Activated naive CD8-positive, alpha-beta T cell treated with anti-CD3 and anti-CD28 coated beads, Interleukin-2, amount 10 ng/mL, durations not matched to agents 7 days and 5 days (primary cell): Measurements from ENCODE around the gene DLG2. TPM values are rescaled to one million over a fixed set of nuclear protein-coding genes. Genes with fewer than 3 reads are reported as not detected.
"Not testable (repeated sequence)": the region's sequence is repeated elsewhere in the genome, so short reads cannot be mapped to it uniquely, and the experiment has no call there.

Experiments
- ATAC-seq: fragments of 150-1000 bp; cut with Tn5 transposase; one replicate; pipeline ENCODE4 v1.10.0; 2021; ENCODE audit warnings: low read depth, moderate library complexity
- POLR2A ChIA-PET: fragments of 350-600 bp; sonication (Branson Sonifier 250); formaldehyde crosslinking; loops from one replicate; lab custom pipeline; 2021; ENCODE audit warnings: antibody characterized with exemption; lab: Charles Lee
- DNase-seq: peaks from one replicate; pipeline ENCODE4 v3.0.0; 2021
- H3K27ac Mint-ChIP-seq: one replicate; pipeline ENCODE4 v1.8.0; 2022; ENCODE audit warnings: mild to moderate bottlenecking, mixed read lengths
- H3K27me3 Mint-ChIP-seq: one replicate; pipeline ENCODE4 v1.8.0; 2022; ENCODE audit warnings: mild to moderate bottlenecking, moderate library complexity, mixed read lengths
- H3K36me3 Mint-ChIP-seq: one replicate; pipeline ENCODE4 v1.8.0; 2021; ENCODE audit warnings: mild to moderate bottlenecking, mixed read lengths
- H3K4me1 Mint-ChIP-seq: one replicate; pipeline ENCODE4 v1.8.0; 2021; ENCODE audit warnings: mixed read lengths
- H3K4me3 Mint-ChIP-seq: one replicate; pipeline ENCODE4 v1.8.0; 2022; ENCODE audit warnings: mild to moderate bottlenecking, moderate library complexity, mixed read lengths
- H3K9me3 Mint-ChIP-seq: one replicate; pipeline ENCODE4 v1.8.0; 2021; ENCODE audit warnings: mixed read lengths
- total RNA-seq, 2 experiments: library from RNA; stranded (reverse); gene quantifications; one replicate each; pipeline ENCODE4 v1.2.3, GENCODE V29; 2021

The DLG2 gene
- total RNA-seq, 2 experiments from 2014 or later, result 2.6 to 3.4 TPM

- H3K27me3 Mint-ChIP-seq, result no peaks in the 10 kb centered on the region
- H3K4me3 Mint-ChIP-seq, result peak overlapping the region; percentile 98
- DNase-seq (no peak), ATAC-seq (no peak)
- H3K27ac Mint-ChIP-seq, result no peak overlapping the region
- peaks cover 36% of the 10 kb centered on the region for H3K36me3 Mint-ChIP-seq
- POLR2A ChIA-PET, result interaction anchor here (0.8 to 1.4 kb wide), 4 partner anchors 13 to 147 kb away, joined by 3 to 4 read pairs (median 4); partner anchors contain the start of gene TMEM126A
- H3K9me3 Mint-ChIP-seq, result no peaks in the 10 kb centered on the region
- peaks cover 44% of the 10 kb centered on the region for H3K4me1 Mint-ChIP-seq
Measured at GRCh38 chr11:85661972-85662664, 35.0 kb upstream of the DLG2 start.

GRCh38 chr11:85658180-85658579 lies 31.0 kb upstream of the DLG2 start:
- POLR2A ChIA-PET, result interaction anchor here (1.1 to 2.9 kb wide), 2 partner anchors 8 to 31 kb away, joined by 3 to 11 read pairs; partner anchors contain the start of genes DLG2 and TMEM126B
- Mint-ChIP-seq H3K4me1 (peaks cover 41% of the 10 kb centered on the region), H3K36me3 (peaks cover 30% of the 10 kb centered on the region), H3K9me3 (no peaks in the 10 kb centered on the region), H3K27ac (no peak overlapping the region), H3K27me3 (no peaks in the 10 kb centered on the region), H3K4me3 (no peak overlapping the region)
- DNase-seq, result no peak
- no peak for ATAC-seq

- H3K27me3 Mint-ChIP-seq, result no peaks in the 10 kb centered on the region
Measured at GRCh38 chr11:85656777-85657176, 29.6 kb upstream of the DLG2 start.

GRCh38 chr11:85654343-85654742 lies 27.2 kb upstream of the DLG2 start:
- peaks cover 38% of the 10 kb centered on the region for H3K4me1 Mint-ChIP-seq
- not testable (repeated sequence) for ATAC-seq, DNase-seq, H3K27ac Mint-ChIP-seq, H3K4me3 Mint-ChIP-seq, H3K27me3 Mint-ChIP-seq, H3K9me3 Mint-ChIP-seq
- H3K36me3 Mint-ChIP-seq, result peaks cover 15% of the 10 kb centered on the region
- POLR2A ChIA-PET, result interaction anchor here (1.4 to 3.2 kb wide), 2 partner anchors 10 to 26 kb away, joined by 3 to 25 read pairs; partner anchors contain the start of genes CREBZF and TMEM126B

More at GRCh38 chr11:85656777-85657176, 29.6 kb upstream of the DLG2 start:
- Mint-ChIP-seq H3K36me3 (peaks cover 26% of the 10 kb centered on the region), H3K9me3 (no peaks in the 10 kb centered on the region), H3K4me1 (peaks cover 47% of the 10 kb centered on the region), H3K4me3 (no peak overlapping the region), H3K27ac (no peak overlapping the region)
- DNase-seq, result no peak
- POLR2A ChIA-PET, result interaction anchor here (2.0 to 2.9 kb wide), 2 partner anchors 9 to 29 kb away, joined by 8 to 11 read pairs; partner anchors contain the start of genes DLG2, TMEM126A and TMEM126B
- ATAC-seq, result no peak

- Mint-ChIP-seq H3K4me3 (peak overlapping the region; percentile 42), H3K36me3 (peaks cover 12% of the 10 kb centered on the region), H3K27ac (peak overlapping the region; percentile 68), H3K4me1 (peaks cover 35% of the 10 kb centered on the region), H3K9me3 (no peaks in the 10 kb centered on the region), H3K27me3 (no peaks in the 10 kb centered on the region)
- no peak for DNase-seq
- ATAC-seq, result peak; percentile 40
- POLR2A ChIA-PET, result interaction anchor here (1.4 to 3.2 kb wide), 2 partner anchors 12 to 25 kb away, joined by 3 to 25 read pairs; partner anchors contain the start of genes CREBZF and TMEM126B
Measured at GRCh38 chr11:85652786-85653447, 25.8 kb upstream of the DLG2 start.

GRCh38 chr11:85651118-85651517 lies 24.0 kb upstream of the DLG2 start:
- H3K4me1 Mint-ChIP-seq, result peaks cover 39% of the 10 kb centered on the region
- H3K36me3 Mint-ChIP-seq, result peaks cover 10% of the 10 kb centered on the region
- no peak for ATAC-seq
- POLR2A ChIA-PET, result interaction anchor here (3.2 kb wide), 1 partner anchor 13 kb away, joined by 25 read pairs; the partner anchor contains the start of gene CREBZF
- no peaks in the 10 kb centered on the region for H3K9me3 Mint-ChIP-seq
- no peak overlapping the region for H3K4me3 Mint-ChIP-seq
- no peak overlapping the region for H3K27ac Mint-ChIP-seq
- H3K27me3 Mint-ChIP-seq, result no peaks in the 10 kb centered on the region
- DNase-seq, result no peak

- H3K4me1 Mint-ChIP-seq, result peaks cover 27% of the 10 kb centered on the region
- no peaks in the 10 kb centered on the region for H3K9me3 Mint-ChIP-seq
- peaks cover 10% of the 10 kb centered on the region for H3K36me3 Mint-ChIP-seq
- peak; percentile 98 for ATAC-seq
- peak; percentile 93 for DNase-seq
- POLR2A ChIA-PET, result interaction anchor here (0.7 to 4.0 kb wide), 18 partner anchors 9 to 655 kb away, joined by 3 to 72 read pairs (median 4); partner anchors contain the start of genes CCDC83, CREBZF, DLG2 and EED
- peak within 1 kb of the TSS; percentile 99 for H3K27ac Mint-ChIP-seq
- peaks cover 21% of the 10 kb centered on the region for H3K27me3 Mint-ChIP-seq
- peak within 1 kb of the TSS; percentile 99 for H3K4me3 Mint-ChIP-seq
Measured at GRCh38 chr11:85647604-85648299, 20.6 kb upstream of the DLG2 start, which contains the start of gene TMEM126A. Gene TMEM126A, plus strand, starts transcription at chr11:85647967. Its CDS starts 2,289 bp downstream, at chr11:85650256.

- Mint-ChIP-seq H3K4me3 (peak overlapping the region; percentile 99), H3K27me3 (peaks cover 27% of the 10 kb centered on the region), H3K27ac (peak overlapping the region; percentile 99), H3K9me3 (no peaks in the 10 kb centered on the region), H3K36me3 (peaks cover 7% of the 10 kb centered on the region), H3K4me1 (peaks cover 23% of the 10 kb centered on the region)
- POLR2A ChIA-PET, result interaction anchor here (0.7 to 4.0 kb wide), 16 partner anchors 9 to 655 kb away, joined by 3 to 72 read pairs (median 5); partner anchors contain the start of genes CCDC83, CREBZF, DLG2 and EED
- DNase-seq (no peak), ATAC-seq (no peak)
Measured at GRCh38 chr11:85647078-85647477, 19.9 kb upstream of the DLG2 start.

- DNase-seq (no peak), ATAC-seq (no peak)
- Mint-ChIP-seq H3K4me3 (no peak overlapping the region), H3K36me3 (peaks cover 6% of the 10 kb centered on the region), H3K27me3 (peaks cover 32% of the 10 kb centered on the region), H3K4me1 (peaks cover 5% of the 10 kb centered on the region), H3K9me3 (no peaks in the 10 kb centered on the region), H3K27ac (no peak overlapping the region)
- POLR2A ChIA-PET, result no interaction called here
Measured at GRCh38 chr11:85643191-85643614, 16.1 kb upstream of the DLG2 start.

GRCh38 chr11:85634747-85635146 lies 7.6 kb upstream of the DLG2 start:
- H3K36me3 Mint-ChIP-seq, result peaks cover 30% of the 10 kb centered on the region
- H3K4me3 Mint-ChIP-seq, result no peak overlapping the region
- H3K4me1 Mint-ChIP-seq, result peaks cover 9% of the 10 kb centered on the region
- no peak overlapping the region for H3K27ac Mint-ChIP-seq
- H3K9me3 Mint-ChIP-seq, result no peaks in the 10 kb centered on the region
- no peaks in the 10 kb centered on the region for H3K27me3 Mint-ChIP-seq
- ATAC-seq (no peak), DNase-seq (no peak)
- POLR2A ChIA-PET, result interaction anchor here (4.7 kb wide), 1 partner anchor 13 kb away, joined by 22 read pairs; the partner anchor contains the start of gene TMEM126A

GRCh38 chr11:85628771-85629341 lies 1.7 kb upstream of the DLG2 start:
- Mint-ChIP-seq H3K9me3 (no peaks in the 10 kb centered on the region), H3K27me3 (peaks cover 2% of the 10 kb centered on the region), H3K4me1 (peaks cover 32% of the 10 kb centered on the region), H3K36me3 (peaks cover 16% of the 10 kb centered on the region), H3K27ac (peak overlapping the region; percentile 95), H3K4me3 (peak overlapping the region; percentile 97)
- ATAC-seq (peak; percentile 4), DNase-seq (no peak)
- POLR2A ChIA-PET, result interaction anchor here (0.7 to 3.8 kb wide), 9 partner anchors 16 to 673 kb away, joined by 3 to 48 read pairs (median 4); partner anchors contain the start of genes CREBZF, EED, HIKESHI and TMEM126A
